ENCODE measurements around the gene BACH2.

DNA sequence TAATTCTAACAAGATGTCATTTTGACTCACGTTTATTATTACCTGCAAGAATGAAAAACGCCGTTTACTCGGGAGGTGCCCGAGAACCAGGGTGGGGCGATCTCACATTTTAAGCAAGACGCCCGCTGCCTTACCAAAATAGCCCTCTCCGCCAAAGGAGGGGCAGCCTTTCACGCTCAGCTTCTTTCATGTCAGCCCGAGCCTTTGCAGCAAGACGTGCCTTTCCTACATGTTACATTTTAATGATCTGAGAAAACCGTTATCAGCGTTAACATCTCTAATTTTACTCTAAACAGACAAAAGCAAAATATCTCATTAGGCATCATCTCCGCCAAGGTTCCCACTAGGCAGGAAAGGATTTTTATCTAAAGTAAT lies 2.0 kb downstream of the BACH2 start:
- TF ChIP-seq, protein P1, sequence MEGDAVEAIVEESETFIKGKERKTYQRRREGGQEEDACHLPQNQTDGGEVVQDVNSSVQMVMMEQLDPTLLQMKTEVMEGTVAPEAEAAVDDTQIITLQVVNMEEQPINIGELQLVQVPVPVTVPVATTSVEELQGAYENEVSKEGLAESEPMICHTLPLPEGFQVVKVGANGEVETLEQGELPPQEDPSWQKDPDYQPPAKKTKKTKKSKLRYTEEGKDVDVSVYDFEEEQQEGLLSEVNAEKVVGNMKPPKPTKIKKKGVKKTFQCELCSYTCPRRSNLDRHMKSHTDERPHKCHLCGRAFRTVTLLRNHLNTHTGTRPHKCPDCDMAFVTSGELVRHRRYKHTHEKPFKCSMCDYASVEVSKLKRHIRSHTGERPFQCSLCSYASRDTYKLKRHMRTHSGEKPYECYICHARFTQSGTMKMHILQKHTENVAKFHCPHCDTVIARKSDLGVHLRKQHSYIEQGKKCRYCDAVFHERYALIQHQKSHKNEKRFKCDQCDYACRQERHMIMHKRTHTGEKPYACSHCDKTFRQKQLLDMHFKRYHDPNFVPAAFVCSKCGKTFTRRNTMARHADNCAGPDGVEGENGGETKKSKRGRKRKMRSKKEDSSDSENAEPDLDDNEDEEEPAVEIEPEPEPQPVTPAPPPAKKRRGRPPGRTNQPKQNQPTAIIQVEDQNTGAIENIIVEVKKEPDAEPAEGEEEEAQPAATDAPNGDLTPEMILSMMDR (IDR thresholded peaks at IDR 0.05; ENCODE audit: insufficient read depth, low read length, poor library complexity, severe bottlenecking), result no peak
- TF ChIP-seq EZH2phosphoT487 (conservative IDR thresholded peaks at IDR 0.05; ENCODE audit: low read length), result no peak
